ENCODE results near the gene ADAMTS20.
"Not testable (repeated sequence)": the region's sequence is repeated elsewhere in the genome, so short reads cannot be mapped to it uniquely, and the experiment has no call there.

ADAMTS20 gene

GRCh38 chr12:43361031-43361710 lies 190.8 kb downstream of the ADAMTS20 start:
- DNase-seq, result no peak

GRCh38 chr12:43360001-43360400 lies 192.0 kb downstream of the ADAMTS20 start:
- DNase-seq, result not testable (repeated sequence)

- DNase-seq, result no peak
Measured at GRCh38 chr12:43357141-43357540, 194.9 kb downstream of the ADAMTS20 start.

GRCh38 chr12:43352001-43352400 lies 200.0 kb downstream of the ADAMTS20 start:
- DNase-seq, result no peak

- DNase-seq, result no peak
Measured at GRCh38 chr12:43349863-43350262, 202.1 kb downstream of the ADAMTS20 start.

- DNase-seq, result no peak
Measured at GRCh38 chr12:43348221-43348620, 203.8 kb downstream of the ADAMTS20 start.

- no peak for DNase-seq
Measured at GRCh38 chr12:43347026-43347425, 205.0 kb downstream of the ADAMTS20 start.

- DNase-seq, result no peak
Measured at GRCh38 chr12:43345023-43345422, 207.0 kb downstream of the ADAMTS20 start.

- not testable (repeated sequence) for DNase-seq
Measured at GRCh38 chr12:43341785-43342313, 210.2 kb downstream of the ADAMTS20 start.

- DNase-seq, result no peak
Measured at GRCh38 chr12:43338848-43339526, 213.0 kb downstream of the ADAMTS20 start.

GRCh38 chr12:43337571-43338444 lies 214.2 kb downstream of the ADAMTS20 start:
- DNase-seq, result no peak

GRCh38 chr12:43336962-43337555 lies 214.9 kb downstream of the ADAMTS20 start:
- no peak for DNase-seq

- DNase-seq, result no peak
Measured at GRCh38 chr12:43333644-43334043, 218.4 kb downstream of the ADAMTS20 start.

GRCh38 chr12:43332977-43333640 lies 218.9 kb downstream of the ADAMTS20 start:
- DNase-seq, result no peak

GRCh38 chr12:43331935-43332334 lies 220.1 kb downstream of the ADAMTS20 start:
- no peak for DNase-seq

GRCh38 chr12:43329375-43329774 lies 222.6 kb downstream of the ADAMTS20 start:
- no peak for DNase-seq

- DNase-seq, result no peak
Measured at GRCh38 chr12:43325786-43326185, 226.2 kb downstream of the ADAMTS20 start.

GRCh38 chr12:43320281-43320680 lies 231.7 kb downstream of the ADAMTS20 start:
- DNase-seq, result no peak

GRCh38 chr12:43318021-43318420 lies 234.0 kb downstream of the ADAMTS20 start:
- no peak for DNase-seq

GRCh38 chr12:43317156-43317555 lies 234.8 kb downstream of the ADAMTS20 start:
- DNase-seq, result no peak

GRCh38 chr12:43316520-43316919 lies 235.5 kb downstream of the ADAMTS20 start:
- no peak for DNase-seq

GRCh38 chr12:43315961-43316360 lies 236.0 kb downstream of the ADAMTS20 start:
- DNase-seq, result no peak

Data from NCI-H1092 (cell line).